ENCODE measurements around the gene TM9SF2. TPM values are rescaled to one million over a fixed set of nuclear protein-coding genes. Genes with fewer than 3 reads are reported as not detected.

TM9SF2 gene
- total and polyA plus RNA-seq, 2 of the 4 experiments (the other 2 are of a cell fraction): 46.1 to 85.5 TPM

- TF ChIP-seq MAFK (IDR thresholded peaks at IDR 0.05; ENCODE audit: low read depth, low read length) (no peak), CTCF (conservative IDR thresholded peaks at IDR 0.05; ENCODE audit: low read depth, low read length) (no peak), BHLHE40 (IDR thresholded peaks at IDR 0.05; ENCODE audit: low read depth, low read length) (no peak), MXI1 (IDR thresholded peaks at IDR 0.05; ENCODE audit: borderline replicate concordance, low read depth, low read length) (no peak), FOS (IDR thresholded peaks at IDR 0.05; ENCODE audit: low read depth, low read length) (no peak), MAZ (IDR thresholded peaks at IDR 0.05; ENCODE audit: borderline replicate concordance, low read depth, low read length) (no peak), USF2 (IDR thresholded peaks at IDR 0.05; ENCODE audit: low read depth, low read length) (no peak), CHD1 (IDR thresholded peaks at IDR 0.05; ENCODE audit: low read depth, low read length) (no peak), CEBPB (IDR thresholded peaks at IDR 0.05; ENCODE audit: low read depth, low read length) (no peak), RFX5 (IDR thresholded peaks at IDR 0.05; ENCODE audit: low read depth, low read length) (no peak), SMC3 (IDR thresholded peaks at IDR 0.05; ENCODE audit: low read depth, low read length) (no peak), POLR2A (IDR thresholded peaks at IDR 0.05; ENCODE audit: low read depth, low read length) (no peak), ELK1 (IDR thresholded peaks at IDR 0.05; ENCODE audit: borderline replicate concordance, low read depth, low read length) (no peak), NFE2L2 (IDR thresholded peaks at IDR 0.05; ENCODE audit: low read depth, low read length) (no peak), RCOR1 (IDR thresholded peaks at IDR 0.05; ENCODE audit: insufficient replicate concordance, low read length) (no peak), RAD21 (IDR thresholded peaks at IDR 0.05; ENCODE audit: low read length) (no peak)
- H3K14ac ChIP-seq (replicated peaks; ENCODE audit: low read depth, low read length): no peak overlapping the region
- ChIA-PET POLR2A (ENCODE audit: unreplicated experiment) (no interaction called here), CTCF (no interaction called here)
- H3K9me3 ChIP-seq (ENCODE audit: control insufficient read depth, insufficient read depth, low read length): peaks cover 2% of the 10 kb centered on the region; the same call in 1 of the 2 replicates
- H3K18ac ChIP-seq (ENCODE audit: low read depth, low read length): no peak overlapping the region
- H3K4ac ChIP-seq (ENCODE audit: low read depth, low read length): no peak overlapping the region
- no peak overlapping the region for H2BK5ac ChIP-seq (ENCODE audit: low read depth, low read length, poor library complexity, severe bottlenecking)
- dilution Hi-C loops (cut with HindIII; ENCODE audit: low sequenced_read_pairs, unreplicated experiment): no loop called here
- no peak overlapping the region for H3K56ac ChIP-seq (ENCODE audit: extremely low read depth, insufficient read depth, low read length)
- ATAC-seq (ENCODE audit: low read depth) (no peak), DNase-seq (no peak)
- intact Hi-C loops (cut with micrococcal nuclease): no loop called here
- no peak overlapping the region for H3K9ac ChIP-seq (ENCODE audit: low read depth, low read length)
- H3K9me1 ChIP-seq (ENCODE audit: insufficient read depth, low read length): peaks cover 9% of the 10 kb centered on the region; the same call in 1 of the 2 replicates
- H3K4me3 ChIP-seq (ENCODE audit: insufficient read depth, low read depth, low read length): no peak overlapping the region
- in situ Hi-C loops (cut with MboI; ENCODE audit: low sequenced_read_pairs): no loop called here
- H3K4me1 ChIP-seq (ENCODE audit: control insufficient read depth, insufficient read depth, low read length): peaks cover 6% of the 10 kb centered on the region; the same call in 1 of the 2 replicates
- no peaks in the 10 kb centered on the region for H3K36me3 ChIP-seq (ENCODE audit: control insufficient read depth, insufficient read depth, low read length)
- H2AFZ ChIP-seq (replicated peaks; ENCODE audit: low read length, poor library complexity): no peak overlapping the region
- no peak overlapping the region for H3K4me2 ChIP-seq (ENCODE audit: low read depth, low read length)
- H4K20me1 ChIP-seq (ENCODE audit: insufficient read depth, low read length): no peaks in the 10 kb centered on the region
- H4K8ac ChIP-seq (ENCODE audit: low read depth in 2 of 2, low read length in 2 of 2): no peak overlapping the region
- no peak overlapping the region for H2AK9ac ChIP-seq (replicated peaks; ENCODE audit: low read depth, low read length, poor library complexity)
- H4K5ac ChIP-seq (ENCODE audit: low read depth, low read length): no peak overlapping the region
- no CpG with 5 or more reads among the region's 4 CpGs for WGBS, 2 experiments (ENCODE audit: extremely low coverage in 2 of 2, insufficient read length in 1 of 2)
- H2BK20ac ChIP-seq (ENCODE audit: low read depth, low read length): no peak overlapping the region
- no peak overlapping the region for H2AK5ac ChIP-seq (ENCODE audit: low read depth, low read length)
- H3K79me1 ChIP-seq (ENCODE audit: low read depth in 1 of 2, low read length in 2 of 2): no peaks in the 10 kb centered on the region
- no peak overlapping the region for H2BK120ac ChIP-seq (ENCODE audit: low read depth, low read length)
- H4K91ac ChIP-seq (ENCODE audit: insufficient read depth, low read depth, low read length): no peak overlapping the region
- H3K27ac ChIP-seq (ENCODE audit: insufficient read depth, low read length): no peak overlapping the region
- peaks cover 2% of the 10 kb centered on the region; the same call in 1 of the 2 replicates for H3K27me3 ChIP-seq (ENCODE audit: control insufficient read depth, insufficient read depth, low read length)
- no peak overlapping the region for H3K23ac ChIP-seq (ENCODE audit: low read depth, low read length)
- no TSS peak for BruUV-seq (replicated peaks)
- H2BK15ac ChIP-seq (ENCODE audit: low read depth, low read length): no peak overlapping the region
Measured at GRCh38 chr13:99587893-99588606, 86.8 kb downstream of the TM9SF2 start.
